A673 (cell line): Measurements from ENCODE around the gene PEX5. TPM values are rescaled to one million over a fixed set of nuclear protein-coding genes. Genes with fewer than 3 reads are reported as not detected.

Experiments used
- BruUV-seq: library from RNA; stranded (reverse); fragments of 400-500 nt; replicated peaks from 2 replicates; lab custom pipeline; 2021; lab: Mats Ljungman, UMichigan
- CTCF ChIA-PET: fragments of 300-600 bp; sonication (Branson Sonifier 250); formaldehyde crosslinking; loops from one replicate; lab custom pipeline; 2022; ENCODE audit warnings: antibody characterized with exemption; lab: Charles Lee
- POLR2A ChIA-PET: fragments of 300-600 bp; sonication (Branson Sonifier 250); formaldehyde crosslinking; loops from one replicate; lab custom pipeline; 2022; ENCODE audit warnings: antibody characterized with exemption; ENCODE audit not compliant: low non-redundant PET; lab: Charles Lee
- DNase-seq: peaks from one replicate; pipeline ENCODE4 v3.0.0-alpha.2; 2015; ENCODE audit warnings: low spot score
- H3K27ac ChIP-seq: fragments of 200-600 bp; sonication (generic); 2 replicates; pipeline ENCODE4 v1.5.1; 2016; ENCODE audit warnings: mixed run types, low read depth, mild to moderate bottlenecking, mixed read lengths, antibody characterized with exemption, low read length; ENCODE audit not compliant: poor library complexity, severe bottlenecking
- H3K27me3 ChIP-seq: fragments of 200-600 bp; sonication (generic); replicated peaks from 2 replicates; pipeline ENCODE4 v1.6.1; 2017; ENCODE audit warnings: mixed run types, low read depth, mild to moderate bottlenecking, mixed read lengths, antibody characterized with exemption, low read length; ENCODE audit not compliant: insufficient read depth, poor library complexity
- H3K36me3 ChIP-seq: fragments of 200-600 bp; sonication (generic); 2 replicates; pipeline ENCODE4 v1.6.1; 2016; ENCODE audit warnings: mixed run types, mild to moderate bottlenecking, mixed read lengths, antibody characterized with exemption, low read length; ENCODE audit not compliant: insufficient read depth, poor library complexity, severe bottlenecking
- H3K4me1 ChIP-seq: fragments of 200-600 bp; sonication (generic); 2 replicates; pipeline ENCODE4 v1.6.1; 2017; ENCODE audit warnings: mixed run types, mild to moderate bottlenecking, mixed read lengths, antibody characterized with exemption, low read length; ENCODE audit not compliant: insufficient read depth, poor library complexity, severe bottlenecking
- H3K4me3 ChIP-seq: fragments of 200-600 bp; sonication (generic); 2 replicates; pipeline ENCODE4 v1.5.1; 2016; ENCODE audit warnings: low read depth, mixed run types, mild to moderate bottlenecking, mixed read lengths, low read length; ENCODE audit not compliant: poor library complexity, severe bottlenecking
- H3K9me3 ChIP-seq: fragments of 200-600 bp; sonication (generic); 2 replicates; pipeline ENCODE4 v1.6.1; 2016; ENCODE audit warnings: mixed run types, low read depth, mild to moderate bottlenecking, mixed read lengths, antibody characterized with exemption, low read length; ENCODE audit not compliant: poor library complexity, severe bottlenecking
- EZH2 ChIP-seq: fragments of 200-600 bp; sonication (generic); IDR thresholded peaks from 2 replicates; pipeline ENCODE4 v1.6.1; 2017; ENCODE audit warnings: borderline replicate concordance, low read depth, mild to moderate bottlenecking, mixed read lengths, antibody characterized with exemption, low read length; ENCODE audit not compliant: poor library complexity, severe bottlenecking
- intact Hi-C: fragments of 100-400 bp; cut with micrococcal nuclease; formaldehyde crosslinking; loops from one replicate; pipeline ENCODE4 v1.10.0; 2022; ENCODE audit not compliant: unreplicated experiment
- total RNA-seq: library from RNA; stranded (reverse); gene quantifications from 2 replicates; pipeline ENCODE4 v1.2.3, GENCODE V29; 2021
- TF ChIP-seq, protein P1 (sequence below): fragments of 300-800, 200-600 bp; sonication (generic); conservative IDR thresholded peaks from 2 replicates; pipeline ENCODE4 v1.5.1; 2017; ENCODE audit warnings: low read depth, mild to moderate bottlenecking, antibody characterized with exemption, low read length, moderate library complexity, mixed read lengths

Gene PEX5
- total RNA-seq, 1 experiment from 2014 or later = 36.9 TPM

DNA sequence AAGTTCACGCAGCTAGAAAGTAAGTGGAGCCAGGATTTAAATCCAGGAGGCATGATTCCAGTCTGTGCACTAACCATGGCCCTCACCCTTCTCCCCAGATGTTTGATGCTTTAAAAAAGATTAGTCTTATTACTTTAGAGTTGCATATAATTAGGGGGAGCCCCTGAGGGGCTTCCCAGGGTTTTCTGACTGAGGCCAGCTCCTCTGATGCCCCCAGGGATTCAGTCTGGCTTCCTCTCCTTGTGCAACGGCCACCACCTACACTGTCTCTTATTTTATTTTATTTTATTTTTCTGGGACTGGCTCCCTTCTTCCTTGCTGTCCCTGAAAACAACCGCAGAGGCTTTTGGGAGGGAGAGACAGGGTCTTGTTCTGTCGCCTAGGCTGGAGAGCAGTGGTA lies 36.7 kb upstream of the PEX5 start:
- H3K4me3 ChIP-seq = no peak overlapping the region
- intact Hi-C loops = no loop called here
- CTCF ChIA-PET = no interaction called here
- POLR2A ChIA-PET = interaction anchor here (0.5 kb wide), 1 partner anchor 9 kb away, joined by 3 read pairs; no protein-coding TSS in a partner anchor
- BruUV-seq = no TSS peak
- no peak for TF ChIP-seq EZH2
- TF ChIP-seq, protein P1, sequence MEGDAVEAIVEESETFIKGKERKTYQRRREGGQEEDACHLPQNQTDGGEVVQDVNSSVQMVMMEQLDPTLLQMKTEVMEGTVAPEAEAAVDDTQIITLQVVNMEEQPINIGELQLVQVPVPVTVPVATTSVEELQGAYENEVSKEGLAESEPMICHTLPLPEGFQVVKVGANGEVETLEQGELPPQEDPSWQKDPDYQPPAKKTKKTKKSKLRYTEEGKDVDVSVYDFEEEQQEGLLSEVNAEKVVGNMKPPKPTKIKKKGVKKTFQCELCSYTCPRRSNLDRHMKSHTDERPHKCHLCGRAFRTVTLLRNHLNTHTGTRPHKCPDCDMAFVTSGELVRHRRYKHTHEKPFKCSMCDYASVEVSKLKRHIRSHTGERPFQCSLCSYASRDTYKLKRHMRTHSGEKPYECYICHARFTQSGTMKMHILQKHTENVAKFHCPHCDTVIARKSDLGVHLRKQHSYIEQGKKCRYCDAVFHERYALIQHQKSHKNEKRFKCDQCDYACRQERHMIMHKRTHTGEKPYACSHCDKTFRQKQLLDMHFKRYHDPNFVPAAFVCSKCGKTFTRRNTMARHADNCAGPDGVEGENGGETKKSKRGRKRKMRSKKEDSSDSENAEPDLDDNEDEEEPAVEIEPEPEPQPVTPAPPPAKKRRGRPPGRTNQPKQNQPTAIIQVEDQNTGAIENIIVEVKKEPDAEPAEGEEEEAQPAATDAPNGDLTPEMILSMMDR = no peak
- no peaks in the 10 kb centered on the region for H3K36me3 ChIP-seq
- H3K9me3 ChIP-seq = no peaks in the 10 kb centered on the region
- no peaks in the 10 kb centered on the region for H3K27me3 ChIP-seq
- DNase-seq = no peak
- no peak overlapping the region for H3K27ac ChIP-seq
- H3K4me1 ChIP-seq = no peaks in the 10 kb centered on the region

DNA sequence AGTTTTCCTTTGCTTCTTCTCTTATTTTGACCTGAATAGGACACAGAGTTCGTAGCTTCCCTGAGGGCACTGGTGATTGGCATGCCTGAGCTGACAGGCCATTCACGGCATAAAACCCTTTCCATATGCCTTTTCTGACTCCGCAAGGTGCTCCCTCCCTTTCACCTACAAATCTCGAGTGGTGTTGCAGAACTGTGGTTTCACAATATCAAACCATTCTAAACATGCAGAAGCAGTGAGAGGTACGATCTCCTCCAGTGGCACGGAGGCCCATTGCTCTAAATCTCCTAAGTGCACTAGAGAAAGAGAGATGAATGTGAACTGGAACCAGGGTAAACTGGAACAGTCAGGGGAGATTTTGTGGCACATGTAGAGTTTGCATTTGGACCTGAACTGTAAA lies 35.4 kb upstream of the PEX5 start:
- H3K4me3 ChIP-seq = no peak overlapping the region
- CTCF ChIA-PET = no interaction called here
- no peak overlapping the region for H3K27ac ChIP-seq
- TF ChIP-seq, protein P1 = no peak
- TF ChIP-seq EZH2 = no peak
- no peak for DNase-seq
- no peaks in the 10 kb centered on the region for H3K36me3 ChIP-seq
- no peaks in the 10 kb centered on the region for H3K4me1 ChIP-seq
- intact Hi-C loops = no loop called here
- POLR2A ChIA-PET = no interaction called here
- no peaks in the 10 kb centered on the region for H3K9me3 ChIP-seq
- no TSS peak for BruUV-seq
- no peaks in the 10 kb centered on the region for H3K27me3 ChIP-seq

DNA sequence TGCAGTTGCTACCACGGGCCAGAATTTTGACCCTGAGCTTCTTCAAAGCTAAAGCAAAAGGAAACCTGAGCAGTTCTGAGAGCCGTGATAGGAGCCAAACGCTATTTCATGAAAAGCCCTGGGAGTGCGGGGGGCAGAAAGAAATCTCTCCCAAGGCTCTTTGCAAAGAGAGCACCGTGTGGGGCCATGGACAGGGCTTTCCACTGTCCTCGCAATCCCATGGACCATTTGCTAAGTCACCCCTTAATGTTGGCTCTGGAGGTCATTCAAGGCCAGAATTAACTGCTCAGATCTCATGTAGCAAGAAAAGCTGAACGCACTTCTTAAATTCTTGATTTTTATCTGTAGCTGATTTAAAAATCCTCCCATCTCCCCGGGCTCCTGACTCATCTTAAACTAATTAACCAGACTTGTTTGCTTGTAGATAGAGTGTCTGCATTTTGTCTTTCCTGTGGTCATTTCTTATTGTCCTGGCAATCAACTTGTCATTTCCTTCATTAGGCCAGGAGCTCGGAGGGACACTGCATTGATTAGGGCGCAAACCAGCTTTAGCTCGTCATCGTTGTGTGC lies 34.5 kb upstream of the PEX5 start:
- Histone ChIP-seq H3K4me1 (no peaks in the 10 kb centered on the region), H3K9me3 (no peaks in the 10 kb centered on the region), H3K4me3 (no peak overlapping the region), H3K36me3 (no peaks in the 10 kb centered on the region), H3K27ac (no peak overlapping the region), H3K27me3 (no peaks in the 10 kb centered on the region)
- POLR2A ChIA-PET = no interaction called here
- CTCF ChIA-PET = no interaction called here
- TF ChIP-seq, protein P1 = no peak
- TF ChIP-seq EZH2 = no peak
- no TSS peak for BruUV-seq
- intact Hi-C loops = no loop called here
- no peak for DNase-seq
